HG03460 (cell line): Measurements from ENCODE around the gene MTMR3.

ENCODE experiments used
- ATAC-seq: cut with Tn5 transposase; IDR thresholded peaks from one replicate; pipeline ENCODE4 v1.9.1; 2021; ENCODE audit not compliant: unreplicated experiment

MTMR3 gene

GRCh38 chr22:30023099-30023660 is 140.2 kb downstream of the MTMR3 start:
- ATAC-seq: no peak

- no peak for ATAC-seq
These were observed 141.3 kb downstream of the MTMR3 start for GRCh38 chr22:30024231-30024630.

- no peak for ATAC-seq
These were observed 142.2 kb downstream of the MTMR3 start for GRCh38 chr22:30025221-30025620.

GRCh38 chr22:30026756-30027155 is 143.8 kb downstream of the MTMR3 start:
- no peak for ATAC-seq

- ATAC-seq: no peak
These were observed 144.2 kb downstream of the MTMR3 start for GRCh38 chr22:30027169-30027568.

- no peak for ATAC-seq
These were observed 144.8 kb downstream of the MTMR3 start for GRCh38 chr22:30027791-30028190.

- ATAC-seq: no peak
These were observed 145.8 kb downstream of the MTMR3 start for GRCh38 chr22:30028731-30029130.

- ATAC-seq: no peak
These were observed 146.5 kb downstream of the MTMR3 start for GRCh38 chr22:30029512-30029911.

GRCh38 chr22:30030329-30030728 is 147.4 kb downstream of the MTMR3 start:
- no peak for ATAC-seq

GRCh38 chr22:30031328-30031727 is 148.4 kb downstream of the MTMR3 start:
- no peak for ATAC-seq

GRCh38 chr22:30031764-30032455 is 148.9 kb downstream of the MTMR3 start:
- ATAC-seq: no peak

- ATAC-seq: no peak
These were observed 150.2 kb downstream of the MTMR3 start for GRCh38 chr22:30033137-30033536.

GRCh38 chr22:30033901-30034300 is 150.9 kb downstream of the MTMR3 start:
- no peak for ATAC-seq

- ATAC-seq: no peak
These were observed 153.7 kb downstream of the MTMR3 start for GRCh38 chr22:30036656-30037055.

- ATAC-seq: no peak
These were observed 155.2 kb downstream of the MTMR3 start for GRCh38 chr22:30038219-30038618.

- ATAC-seq: no peak
These were observed 157.7 kb downstream of the MTMR3 start for GRCh38 chr22:30040499-30041260.

GRCh38 chr22:30041475-30041874 is 158.5 kb downstream of the MTMR3 start:
- no peak for ATAC-seq

GRCh38 chr22:30041881-30042280 is 158.9 kb downstream of the MTMR3 start:
- no peak for ATAC-seq

- no peak for ATAC-seq
These were observed 160.2 kb downstream of the MTMR3 start for GRCh38 chr22:30043161-30043560.

- ATAC-seq: no peak
These were observed 161.4 kb downstream of the MTMR3 start for GRCh38 chr22:30044369-30044768.

- ATAC-seq: no peak
These were observed 162.0 kb downstream of the MTMR3 start for GRCh38 chr22:30044881-30045493.

GRCh38 chr22:30045494-30045887 is 162.5 kb downstream of the MTMR3 start:
- no peak for ATAC-seq
